Heart left ventricle (tissue), 16 donors: ENCODE measurements around the gene SAMD4B. TPM values are rescaled to one million over a fixed set of nuclear protein-coding genes. Genes with fewer than 3 reads are reported as not detected.

ENCODE experiments used
- ATAC-seq, 4 donors: fragments of 200-7000 bp; cut with Tn5 transposase; one replicate each; pipeline ENCODE4 v1.9.1; 2020 to 2022; ENCODE audit warnings: moderate library complexity in 4 of 4, mild to moderate bottlenecking in 3 of 4, moderate number of reproducible peaks in 1 of 4
- DNase-seq, 5 donors: peaks; one replicate each; pipeline ENCODE4 v3.0.0-alpha.2; 2020
- H3K27ac ChIP-seq, 12 donors: fragments of 200-600 bp; sonication (generic) in 4 of 12; one replicate each; pipeline versions ENCODE4 v1.5.0 to v1.8.0; 2016 to 2022; ENCODE audit warnings: mild to moderate bottlenecking in 2 of 12
- H3K27me3 ChIP-seq, 9 donors: fragments of 200-600 bp; sonication (generic) in 2 of 9; one replicate each; pipeline versions ENCODE4 v1.5.1 to v1.8.0; 2016 to 2022; ENCODE audit warnings: mild to moderate bottlenecking in 3 of 9
- H3K36me3 ChIP-seq, 9 donors: fragments of 200-600 bp; sonication (generic) in 2 of 9; one replicate each; pipeline versions ENCODE4 v1.5.0 to v1.8.0; 2018 to 2022; ENCODE audit warnings: mild to moderate bottlenecking in 2 of 9
- H3K4me1 ChIP-seq, 12 donors: fragments of 200-600 bp; sonication (generic) in 4 of 12; one replicate each; pipeline versions ENCODE4 v1.5.0 to v1.8.0; 2016 to 2022; ENCODE audit warnings: mild to moderate bottlenecking in 3 of 12
- H3K4me3 ChIP-seq, 12 donors: fragments of 200-600 bp; sonication (generic) in 4 of 12; one replicate each; pipeline versions ENCODE4 v1.5.0 to v1.8.0; 2017 to 2022; ENCODE audit warnings: mild to moderate bottlenecking in 9 of 12, moderate library complexity in 4 of 12
- H3K9me3 ChIP-seq, 12 donors: fragments of 200-600 bp; sonication (generic) in 4 of 12; one replicate each; pipeline versions ENCODE4 v1.5.0 to v1.8.0; 2016 to 2022; ENCODE audit warnings: mild to moderate bottlenecking in 1 of 12
- CTCF ChIP-seq, 12 donors: fragments of 200-600 bp; sonication (generic) in 4 of 12; IDR thresholded peaks; one replicate each; pipeline versions ENCODE4 v1.5.0 to v1.8.0; 2018 to 2022; ENCODE audit warnings: antibody characterized with exemption in 12 of 12, mild to moderate bottlenecking in 5 of 12
- POLR2A ChIP-seq, 2 donors: fragments of 450-650 bp; IDR thresholded peaks; one replicate each; pipeline ENCODE4 v1.6.1; 2017; ENCODE audit warnings: antibody characterized with exemption in 2 of 2, mild to moderate bottlenecking in 2 of 2, moderate library complexity in 2 of 2
- WGBS, 4 donors: extraction: QIAGEN DNeasy Blood & Tissue Kit in 2 of 4; methylation state at CpG; one replicate each; pipeline versions ENCODE4 v1.1.5 to v1.1.7; 2013 to 2018; 5-methylcytosine and 5-hydroxymethylcytosine counted together
- intact Hi-C, 10 donors: fragments of 100-400 bp; cut with DNase I; formaldehyde crosslinking; loops; one replicate each; pipeline versions ENCODE4 v1.11.1 to v1.14.2; 2022
- polyA plus RNA-seq, 2 donors: library from polyadenylated mRNA; stranded (reverse); fragments of 200-250 nt; gene quantifications; one replicate each; pipeline ENCODE4 v1.2.3, GENCODE V29; 2013
- total RNA-seq, 9 donors: library from RNA; depleted of rRNA in 2 of 9; stranded (reverse); fragments of >200 nt in 2 of 9; fragmentation: NEBNext Ultra II Directional in 3 of 9; extraction: Animal tissue kit (Norgen Biotek cat#: 25700) in 3 of 9; gene quantifications; one replicate each; pipeline versions ENCODE4 v1.1.0 to v1.2.4, GENCODE V29; 2016 to 2023
- donor health status: ischemic (EF 13 %, LVEDD 7.1; RV severe dilation, severe dysfunction).
- donor health status: healthy with polysubstance abuse.
- donor health status: DM: no; HTN: yes; CAD: no.
- donor health status: DM: no; HTN: no; CAD: no.
- donor health status: ischemic (EF 25% LVEDD 6.9; RV normal size, moderate dysfunction).
- donor health status: ischemic (EF 25% LVEDD 5.7; RV mildly dilated, moderate dysfunction).
- donor health status: healthy.
- donor health status: DM: yes; HTN: yes; CAD: no.
- donor health status: ischemic (EF 35%, LVEDD 5.7; RV mildly dilated, moderate dysfunction).
- donor health status: nonischemic (EF 11% LVEDD 7.7; RV severe dilation, severe dysfunction).
- donor health status: DM: yes; HTN: yes; CAD: no.
- donor health status: PGD.
- donor health status: ischemic (EF 29% LVEDD 5.4; RV normal size, mild dysfunction).
- donor health status: nonischemic (EF 23%, LVEDD 6.1; RV moderate dilation, normal function).

Gene SAMD4B
- total and polyA plus RNA-seq, 11 donors = 34.9 to 101 (median 54.4) TPM

GRCh38 chr19:39399668-39400050 lies 57.4 kb downstream of the SAMD4B start:
- H3K4me1 ChIP-seq = peaks cover 6 to 65% (median 32%) of the 10 kb centered on the region in 12 donors
- intact Hi-C loops = loop anchor here in 4 of 10 donors (5.0 to 10.0 kb wide), 4 partner anchors 45 to 135 kb away; partner anchors contain the start of genes EID2B (in 3 of the 4), SUPT5H (in 2 of the 4) and SAMD4B (in 1 of the 4)

GRCh38 chr19:39400061-39400460 lies 57.8 kb downstream of the SAMD4B start:
- H3K9me3 ChIP-seq = no peaks in the 10 kb centered on the region
- H3K27ac ChIP-seq = peak overlapping the region in 4 of 12 donors; percentile 79 to 100 (median 98)
- H3K4me3 ChIP-seq = no peak overlapping the region
- peaks cover 0 to 27% (median 9%) of the 10 kb centered on the region in 9 donors for H3K36me3 ChIP-seq
- TF ChIP-seq CTCF (IDR thresholded peaks at IDR 0.05) (no peak), POLR2A (IDR thresholded peaks at IDR 0.05) (no peak)
- DNase-seq = peak in 2 of 5 donors; percentile 7 to 21
- H3K27me3 ChIP-seq = no peaks in the 10 kb centered on the region
- intact Hi-C loops = no loop called here
- WGBS, 4 donors = 89 to 93% (median 91%) methylated on average over 4 of the region's 4 CpGs
- H3K4me1 ChIP-seq = peaks cover 6 to 69% (median 33%) of the 10 kb centered on the region in 12 donors
- ATAC-seq = no peak

More at GRCh38 chr19:39399668-39400050, 57.4 kb downstream of the SAMD4B start:
- TF ChIP-seq CTCF (IDR thresholded peaks at IDR 0.05) = no peak
- TF ChIP-seq POLR2A (IDR thresholded peaks at IDR 0.05) = no peak
- WGBS, 4 donors = 88 to 96% (median 95%) methylated on average over 4 of the region's 4 CpGs
- Histone ChIP-seq H3K4me3 (no peak overlapping the region), H3K27me3 (no peaks in the 10 kb centered on the region), H3K9me3 (no peaks in the 10 kb centered on the region), H3K27ac (peak overlapping the region in 4 of 12 donors; percentile 79 to 100 (median 89)), H3K36me3 (peaks cover 0 to 31% (median 13%) of the 10 kb centered on the region in 9 donors)
- DNase-seq (peak in 1 of 5 donors; percentile 13), ATAC-seq (no peak)

- Histone ChIP-seq H3K4me1 (peaks cover 6 to 80% (median 40%) of the 10 kb centered on the region in 12 donors), H3K4me3 (no peak overlapping the region), H3K27ac (peak overlapping the region; percentile 16 to 100 (median 98)), H3K36me3 (peaks cover 0 to 18% (median 5%) of the 10 kb centered on the region in 9 donors), H3K9me3 (no peaks in the 10 kb centered on the region), H3K27me3 (no peaks in the 10 kb centered on the region)
- DNase-seq (peak in 1 of 5 donors; percentile 40), ATAC-seq (no peak)
- TF ChIP-seq POLR2A (IDR thresholded peaks at IDR 0.05) (no peak), CTCF (IDR thresholded peaks at IDR 0.05) (no peak)
- 59 to 78% (median 73%) methylated on average over 4 of the region's 4 CpGs for WGBS, 4 donors
- intact Hi-C loops = no loop called here
Measured at GRCh38 chr19:39401070-39401548, 58.9 kb downstream of the SAMD4B start.

- Histone ChIP-seq H3K4me3 (peak overlapping the region in 8 of 12 donors; percentile 56 to 68 (median 62)), H3K4me1 (peaks cover 6 to 83% (median 40%) of the 10 kb centered on the region in 12 donors)
- ATAC-seq = no peak
Measured at GRCh38 chr19:39401549-39402345, 59.5 kb downstream of the SAMD4B start.

More at GRCh38 chr19:39401549-39402345, 59.5 kb downstream of the SAMD4B start:
- Histone ChIP-seq H3K27me3 (no peaks in the 10 kb centered on the region), H3K27ac (peak overlapping the region; percentile 94 to 100 (median 100)), H3K9me3 (no peaks in the 10 kb centered on the region), H3K36me3 (peaks cover 0 to 12% (median 5%) of the 10 kb centered on the region in 9 donors)
- TF ChIP-seq CTCF (IDR thresholded peaks at IDR 0.05) = no peak
- TF ChIP-seq POLR2A (IDR thresholded peaks at IDR 0.05) = no peak
- WGBS, 4 donors = 55 to 60% (median 56%) methylated on average over 21 to 25 of the region's 25 CpGs
- peak in 3 of 5 donors; percentile 41 to 76 (median 56) for DNase-seq
- intact Hi-C loops = loop anchor here in 3 of 10 donors (1.0 kb wide), 2 partner anchors 9 to 10 kb away; no protein-coding TSS in a partner anchor
